Brain microvascular endothelial cell (primary cell): ENCODE measurements around the gene FOXL3.

ENCODE experiments used
- DNase-seq: peaks from one replicate; pipeline ENCODE4 v3.0.0-alpha.2; 2020
- H3K27ac ChIP-seq: fragments of 250-450 bp; sonication (Bioruptor Pico); 2 replicates; pipeline ENCODE4 v1.5.1; 2020; ENCODE audit warnings: mild to moderate bottlenecking, moderate library complexity
- H3K27me3 ChIP-seq: fragments of 250-450 bp; sonication (Bioruptor Pico); replicated peaks from 2 replicates; pipeline ENCODE4 v1.5.1; 2020; ENCODE audit warnings: mild to moderate bottlenecking
- H3K36me3 ChIP-seq: fragments of 250-450 bp; sonication (Bioruptor Pico); replicated peaks from 2 replicates; pipeline ENCODE4 v1.5.1; 2020; ENCODE audit warnings: mild to moderate bottlenecking
- H3K4me3 ChIP-seq: 2 replicates; pipeline ENCODE4 v1.5.1; 2011; ENCODE audit warnings: low read depth, mild to moderate bottlenecking, control low read depth, low read length, moderate library complexity
- CTCF ChIP-seq: IDR thresholded peaks from 2 replicates; pipeline ENCODE4 v1.5.1; 2011; ENCODE audit warnings: low read depth, mild to moderate bottlenecking, moderate library complexity, low read length, control low read depth, inconsistent platforms; ENCODE audit errors: missing control alignments
- in situ Hi-C: cut with HindIII; loops from 2 replicates; pipeline ENCODE4 v1.10.0; 2017; ENCODE audit warnings: low sequenced_read_pairs, low pct_ligation_motif_present

The FOXL3 gene

DNA sequence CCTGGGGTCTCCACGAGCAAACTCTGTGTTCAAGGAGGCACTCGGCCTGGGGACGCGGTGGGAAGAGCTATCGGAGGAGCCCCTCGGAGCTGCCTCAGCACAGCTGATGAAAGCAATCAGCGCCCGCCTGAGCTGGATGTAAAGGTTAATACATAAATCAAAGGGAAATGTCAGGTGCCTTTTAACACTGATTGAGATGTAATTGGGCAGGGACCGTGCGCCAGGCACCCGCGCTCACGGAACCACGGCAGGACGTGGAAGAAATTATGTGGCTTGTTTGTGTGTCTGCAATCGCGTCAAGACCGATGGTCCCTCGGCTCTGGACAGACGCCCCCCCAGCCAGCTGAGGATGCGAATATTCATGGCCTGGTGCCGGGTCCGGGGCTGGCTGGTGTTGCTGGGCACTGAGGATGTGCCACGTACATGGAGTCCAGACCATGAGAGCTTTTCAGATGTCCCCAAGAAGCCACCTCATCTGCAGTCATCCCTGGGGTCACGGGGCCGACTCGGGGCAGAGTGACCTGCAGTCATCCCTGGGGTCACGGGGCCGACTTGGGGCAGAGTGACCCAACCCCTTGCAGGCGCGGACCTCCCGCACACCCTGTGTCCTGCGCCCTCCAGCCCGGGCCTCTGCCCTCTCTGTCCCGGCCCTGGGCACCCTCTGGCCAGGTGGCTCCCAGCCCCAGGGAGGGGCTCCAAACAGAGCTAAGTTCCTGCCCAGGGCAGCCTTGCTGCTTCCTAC is 15.6 kb downstream of the FOXL3 start:
- H3K27me3 ChIP-seq, result no peaks in the 10 kb centered on the region
- no peak for TF ChIP-seq CTCF
- H3K36me3 ChIP-seq, result no peaks in the 10 kb centered on the region
- H3K27ac ChIP-seq, result no peak overlapping the region
- in situ Hi-C loops, result no loop called here
- DNase-seq, result no peak
- H3K4me3 ChIP-seq, result no peak overlapping the region

- peaks cover 3% of the 10 kb centered on the region for H3K27me3 ChIP-seq
- in situ Hi-C loops, result no loop called here
- no peak for TF ChIP-seq CTCF
- H3K36me3 ChIP-seq, result no peaks in the 10 kb centered on the region
- no peak overlapping the region for H3K4me3 ChIP-seq
- H3K27ac ChIP-seq, result no peak overlapping the region
- DNase-seq, result no peak
Measured at GRCh38 chr7:307970-308369, 18.0 kb downstream of the FOXL3 start.

- no peak overlapping the region for H3K27ac ChIP-seq
- no peak for DNase-seq
- no peaks in the 10 kb centered on the region for H3K36me3 ChIP-seq
- H3K27me3 ChIP-seq, result peaks cover 5% of the 10 kb centered on the region
- TF ChIP-seq CTCF, result no peak
- in situ Hi-C loops, result no loop called here
- H3K4me3 ChIP-seq, result no peak overlapping the region
Measured at GRCh38 chr7:309586-310228, 19.7 kb downstream of the FOXL3 start.

- H3K27me3 ChIP-seq, result peaks cover 5% of the 10 kb centered on the region
- no peak overlapping the region for H3K27ac ChIP-seq
- no peak for TF ChIP-seq CTCF
- in situ Hi-C loops, result no loop called here
- DNase-seq, result no peak
- H3K4me3 ChIP-seq, result no peak overlapping the region
- no peaks in the 10 kb centered on the region for H3K36me3 ChIP-seq
Measured at GRCh38 chr7:311131-311680, 21.2 kb downstream of the FOXL3 start.

- H3K27me3 ChIP-seq, result peaks cover 8% of the 10 kb centered on the region
- no peak overlapping the region for H3K4me3 ChIP-seq
- TF ChIP-seq CTCF, result no peak
- H3K27ac ChIP-seq, result no peak overlapping the region
- in situ Hi-C loops, result no loop called here
- DNase-seq, result no peak
- H3K36me3 ChIP-seq, result no peaks in the 10 kb centered on the region
Measured at GRCh38 chr7:311796-312195, 21.8 kb downstream of the FOXL3 start.
